Measurements from ENCODE around the gene PPP4R2.

PPP4R2 gene

DNA sequence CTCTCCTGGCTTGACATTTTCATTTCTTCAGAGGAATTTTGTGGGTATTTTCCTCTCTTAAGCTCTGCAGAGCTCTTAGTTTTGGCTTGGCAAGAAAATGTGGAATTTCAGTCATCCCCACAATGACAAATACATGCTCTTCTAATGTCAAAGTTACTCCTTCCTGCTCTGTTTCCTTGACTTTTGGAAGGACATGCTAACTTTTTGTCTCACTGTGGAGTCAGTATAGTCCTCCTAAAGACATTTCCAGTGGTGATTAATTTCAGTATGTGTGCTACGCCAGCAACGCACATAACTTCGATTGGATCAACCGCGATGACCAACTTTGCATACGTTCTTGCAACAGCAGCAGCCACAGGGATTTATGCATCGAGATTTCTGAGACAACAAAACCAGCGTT lies 78.2 kb downstream of the PPP4R2 start:
- H3K36me3 ChIP-seq (ENCODE audit: insufficient read depth, low read length), result no peaks in the 10 kb centered on the region
- TF ChIP-seq, protein P1, sequence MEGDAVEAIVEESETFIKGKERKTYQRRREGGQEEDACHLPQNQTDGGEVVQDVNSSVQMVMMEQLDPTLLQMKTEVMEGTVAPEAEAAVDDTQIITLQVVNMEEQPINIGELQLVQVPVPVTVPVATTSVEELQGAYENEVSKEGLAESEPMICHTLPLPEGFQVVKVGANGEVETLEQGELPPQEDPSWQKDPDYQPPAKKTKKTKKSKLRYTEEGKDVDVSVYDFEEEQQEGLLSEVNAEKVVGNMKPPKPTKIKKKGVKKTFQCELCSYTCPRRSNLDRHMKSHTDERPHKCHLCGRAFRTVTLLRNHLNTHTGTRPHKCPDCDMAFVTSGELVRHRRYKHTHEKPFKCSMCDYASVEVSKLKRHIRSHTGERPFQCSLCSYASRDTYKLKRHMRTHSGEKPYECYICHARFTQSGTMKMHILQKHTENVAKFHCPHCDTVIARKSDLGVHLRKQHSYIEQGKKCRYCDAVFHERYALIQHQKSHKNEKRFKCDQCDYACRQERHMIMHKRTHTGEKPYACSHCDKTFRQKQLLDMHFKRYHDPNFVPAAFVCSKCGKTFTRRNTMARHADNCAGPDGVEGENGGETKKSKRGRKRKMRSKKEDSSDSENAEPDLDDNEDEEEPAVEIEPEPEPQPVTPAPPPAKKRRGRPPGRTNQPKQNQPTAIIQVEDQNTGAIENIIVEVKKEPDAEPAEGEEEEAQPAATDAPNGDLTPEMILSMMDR (IDR thresholded peaks at IDR 0.05; ENCODE audit: low read length), result no peak
- TF ChIP-seq EZH2 (IDR thresholded peaks at IDR 0.05; ENCODE audit: borderline replicate concordance, low read length), result no peak
- no peaks in the 10 kb centered on the region for H4K20me1 ChIP-seq (ENCODE audit: insufficient read depth, low read length)
- no peaks in the 10 kb centered on the region for H3K27me3 ChIP-seq (ENCODE audit: insufficient read depth, low read length)
- no peaks in the 10 kb centered on the region for H3K9me3 ChIP-seq (ENCODE audit: low read length)
- H3K79me2 ChIP-seq (ENCODE audit: insufficient read depth, low read length), result no peaks in the 10 kb centered on the region
- H3F3A ChIP-seq (ENCODE audit: insufficient read depth, low read length), result no peaks in the 10 kb centered on the region
- H3K27ac ChIP-seq (ENCODE audit: low read depth, low read length, poor library complexity, severe bottlenecking), result no peak overlapping the region
- no peak overlapping the region for H3K4me2 ChIP-seq (ENCODE audit: low read length)
- no peaks in the 10 kb centered on the region for H3K4me1 ChIP-seq (ENCODE audit: insufficient read depth, low read length, severe bottlenecking)
- H3K9ac ChIP-seq (ENCODE audit: low read length), result no peak overlapping the region
- H3K4me3 ChIP-seq (ENCODE audit: low read depth, low read length, poor library complexity, severe bottlenecking), result no peak overlapping the region
- no peaks in the 10 kb centered on the region for H3K9me2 ChIP-seq (ENCODE audit: low read depth, low read length)
- H2AFZ ChIP-seq (ENCODE audit: low read length), result no peak overlapping the region

DNA sequence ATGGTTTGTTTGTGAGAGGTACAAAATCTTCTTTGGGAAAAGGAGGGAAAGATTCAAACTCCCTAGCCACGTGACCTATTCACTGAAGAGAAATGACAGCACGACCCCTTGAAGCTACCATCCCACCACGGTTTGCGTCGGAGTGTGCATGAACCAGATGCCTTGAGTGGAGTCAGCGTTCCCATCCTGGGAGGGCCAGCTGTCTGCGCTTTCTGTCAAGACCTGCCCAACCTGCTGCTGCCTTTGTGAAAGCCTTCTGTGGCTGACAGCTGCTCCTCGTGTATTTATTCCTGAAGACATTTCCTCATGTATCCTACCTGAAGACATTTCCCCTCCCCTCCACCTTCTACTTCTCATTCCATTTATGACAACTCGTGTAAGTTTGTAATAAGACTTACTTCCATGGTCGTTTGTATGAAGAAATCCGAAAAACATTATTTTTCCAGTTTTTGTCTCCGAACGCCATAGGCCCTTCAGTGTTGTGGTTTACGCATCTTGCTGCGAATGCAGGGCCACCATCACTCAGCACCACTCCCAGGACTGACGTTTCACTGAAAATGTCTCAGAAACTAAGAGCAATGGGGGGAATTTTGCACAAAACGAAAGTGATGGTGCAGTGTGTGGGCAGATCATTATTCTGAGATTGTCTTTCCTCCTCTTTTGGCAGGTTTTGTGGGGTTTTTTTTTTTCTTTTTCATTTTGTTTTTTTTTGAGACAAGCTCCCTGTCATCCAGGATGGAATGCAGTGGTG lies 83.8 kb downstream of the PPP4R2 start:
- Histone ChIP-seq H2AFZ (ENCODE audit: low read length) (no peak overlapping the region), H3K36me3 (ENCODE audit: insufficient read depth, low read length) (no peaks in the 10 kb centered on the region)

DNA sequence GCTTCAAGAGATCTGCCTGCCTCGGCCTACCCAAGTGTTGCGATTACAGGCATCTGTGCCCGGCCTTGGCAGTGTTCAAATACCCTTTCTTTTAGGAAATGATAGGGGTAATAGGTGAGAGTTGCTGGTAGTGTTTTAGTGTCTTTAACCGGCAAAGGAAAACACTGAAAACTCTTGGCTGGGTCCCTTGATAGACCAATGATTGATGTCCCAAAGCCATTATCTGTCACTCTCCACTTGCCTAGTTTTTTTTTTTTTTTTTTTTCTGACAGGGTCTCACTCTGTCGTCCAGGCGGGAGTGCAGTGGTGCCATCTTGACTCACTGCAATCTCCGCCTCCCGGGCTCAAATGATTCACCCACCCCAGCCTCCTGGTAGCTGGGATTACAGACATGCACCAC lies 84.5 kb downstream of the PPP4R2 start:
- H4K20me1 ChIP-seq (ENCODE audit: insufficient read depth, low read length), result no peaks in the 10 kb centered on the region
- no peak for TF ChIP-seq EZH2 (IDR thresholded peaks at IDR 0.05; ENCODE audit: borderline replicate concordance, low read length)
- TF ChIP-seq, protein P1 (IDR thresholded peaks at IDR 0.05; ENCODE audit: low read length), result no peak

More for the DNA sequence above, 83.8 kb downstream of the PPP4R2 start:
- no peaks in the 10 kb centered on the region for H3K4me1 ChIP-seq (ENCODE audit: insufficient read depth, low read length, severe bottlenecking)
- no peaks in the 10 kb centered on the region for H3K27me3 ChIP-seq (ENCODE audit: insufficient read depth, low read length)
- H3F3A ChIP-seq (ENCODE audit: insufficient read depth, low read length), result no peaks in the 10 kb centered on the region
- H3K9me2 ChIP-seq (ENCODE audit: low read depth, low read length), result no peaks in the 10 kb centered on the region
- H3K27ac ChIP-seq (ENCODE audit: low read depth, low read length, poor library complexity, severe bottlenecking), result no peak overlapping the region
- no peaks in the 10 kb centered on the region for H3K79me2 ChIP-seq (ENCODE audit: insufficient read depth, low read length)
- no peaks in the 10 kb centered on the region for H3K9me3 ChIP-seq (ENCODE audit: low read length)
- no peaks in the 10 kb centered on the region for H4K20me1 ChIP-seq (ENCODE audit: insufficient read depth, low read length)
- no peak overlapping the region for H3K4me3 ChIP-seq (ENCODE audit: low read depth, low read length, poor library complexity, severe bottlenecking)
- no peak for TF ChIP-seq EZH2 (IDR thresholded peaks at IDR 0.05; ENCODE audit: borderline replicate concordance, low read length)
- TF ChIP-seq, protein P1 (IDR thresholded peaks at IDR 0.05; ENCODE audit: low read length), result no peak
- H3K9ac ChIP-seq (ENCODE audit: low read length), result no peak overlapping the region
- H3K4me2 ChIP-seq (ENCODE audit: low read length), result no peak overlapping the region

More for the DNA sequence above, 84.5 kb downstream of the PPP4R2 start:
- Histone ChIP-seq H3K27ac (ENCODE audit: low read depth, low read length, poor library complexity, severe bottlenecking) (no peak overlapping the region), H3K79me2 (ENCODE audit: insufficient read depth, low read length) (no peaks in the 10 kb centered on the region), H2AFZ (ENCODE audit: low read length) (no peak overlapping the region), H3K27me3 (ENCODE audit: insufficient read depth, low read length) (no peaks in the 10 kb centered on the region), H3K9me3 (ENCODE audit: low read length) (no peaks in the 10 kb centered on the region), H3K4me2 (ENCODE audit: low read length) (no peak overlapping the region), H3F3A (ENCODE audit: insufficient read depth, low read length) (no peaks in the 10 kb centered on the region), H3K36me3 (ENCODE audit: insufficient read depth, low read length) (no peaks in the 10 kb centered on the region), H3K4me1 (ENCODE audit: insufficient read depth, low read length, severe bottlenecking) (no peaks in the 10 kb centered on the region), H3K9ac (ENCODE audit: low read length) (no peak overlapping the region), H3K4me3 (ENCODE audit: low read depth, low read length, poor library complexity, severe bottlenecking) (no peak overlapping the region), H3K9me2 (ENCODE audit: low read depth, low read length) (no peaks in the 10 kb centered on the region)
